ENCODE data around the gene CRB2.

The CRB2 gene

GRCh38 chr9:123346826-123347225, 9.2 kb upstream of the CRB2 start:
- no peak for DNase-seq (ENCODE audit: extremely low read depth in 1 of 2, low read depth in 1 of 2)

DNA sequence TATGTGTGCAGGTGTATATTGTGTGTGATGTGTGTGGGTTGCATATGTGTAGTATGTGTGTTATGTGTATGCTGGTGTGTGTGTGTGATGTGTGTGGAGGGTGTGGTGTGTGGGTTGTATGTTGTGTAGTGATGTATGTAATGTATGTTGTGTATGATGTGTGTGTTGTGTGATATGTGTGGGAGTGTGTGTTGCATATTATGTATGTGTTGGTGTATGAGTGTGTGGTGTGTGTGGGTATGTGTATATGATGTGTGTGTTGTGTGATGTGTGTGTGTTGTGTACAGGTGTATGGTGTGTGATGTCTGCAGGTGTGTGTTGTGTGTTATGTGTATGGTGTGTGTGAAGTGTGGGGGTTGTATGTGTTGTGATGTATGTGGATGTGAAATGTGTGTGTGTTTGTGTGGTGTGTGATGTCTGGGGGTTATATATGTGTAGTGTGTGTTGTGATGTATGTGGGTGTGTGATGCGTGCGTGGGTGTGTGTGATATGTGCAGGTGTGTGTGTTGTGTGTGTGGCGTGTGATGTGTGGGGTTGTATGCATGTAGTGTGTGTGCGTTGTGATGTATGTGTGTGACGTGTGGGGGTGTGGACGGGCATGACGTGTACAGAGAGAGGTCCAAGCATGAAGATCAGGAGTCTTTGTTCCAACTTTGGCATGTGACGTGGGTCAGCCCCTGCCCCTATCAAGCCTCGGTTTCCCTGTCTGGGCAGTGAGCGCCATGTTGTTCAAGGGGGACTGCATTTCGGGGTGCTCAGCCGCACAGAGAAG, 8.5 kb upstream of the CRB2 start:
- no peak for DNase-seq (ENCODE audit: extremely low read depth in 1 of 2, low read depth in 1 of 2)

DNA sequence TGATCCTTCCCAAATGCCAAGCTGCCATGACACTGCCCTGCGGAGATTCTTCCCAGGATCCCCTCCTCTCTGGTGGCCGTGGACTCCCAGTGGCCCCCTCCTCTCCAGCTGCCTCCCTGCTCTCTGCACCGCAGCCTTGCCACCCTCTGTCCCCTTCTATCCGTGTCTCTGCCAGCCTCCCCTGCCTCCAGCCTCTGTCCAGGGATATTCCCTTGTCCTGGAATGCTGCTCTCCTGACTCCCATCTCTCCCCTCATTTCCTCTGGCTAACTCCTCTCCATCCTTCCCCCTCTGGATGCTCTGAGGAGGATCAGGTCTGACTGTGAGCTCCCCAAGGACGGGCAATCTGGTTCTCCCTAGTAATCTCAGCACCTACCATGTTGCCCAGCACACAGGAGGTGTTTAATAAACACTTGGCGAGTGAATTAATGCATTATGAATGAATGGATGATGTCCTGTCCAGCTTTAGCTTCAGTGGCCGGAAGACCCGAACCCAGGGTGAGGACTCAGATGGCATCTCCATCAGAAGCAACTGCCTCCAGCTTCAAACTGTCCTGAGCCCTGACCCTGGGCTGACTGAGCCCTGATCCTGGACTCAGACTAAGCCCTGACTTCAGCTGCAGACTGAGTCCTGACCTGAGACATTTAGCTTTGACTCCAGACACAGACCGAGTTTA, 7.5 kb upstream of the CRB2 start:
- no peak for DNase-seq (ENCODE audit: extremely low read depth in 1 of 2, low read depth in 1 of 2)

DNA sequence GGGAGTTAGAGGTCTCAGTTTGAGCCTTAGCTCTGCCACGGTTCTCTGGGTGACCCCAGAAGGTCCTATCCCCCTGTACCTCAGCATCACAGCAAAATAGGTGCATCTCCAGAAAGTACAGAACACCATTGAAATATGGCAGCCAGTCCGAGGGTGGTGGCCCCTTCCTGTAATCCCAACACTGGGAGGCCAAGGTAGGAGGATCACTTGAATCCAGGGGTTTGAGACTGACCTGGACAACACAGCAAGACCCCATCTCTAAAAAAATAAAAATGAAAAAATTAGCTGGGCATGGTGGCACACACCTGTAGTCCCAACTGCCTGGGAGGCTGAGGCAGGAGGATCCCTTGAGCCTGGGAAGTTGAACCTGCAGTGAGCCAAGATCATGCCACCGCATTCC, 7.0 kb upstream of the CRB2 start:
- DNase-seq (ENCODE audit: extremely low read depth in 1 of 2, low read depth in 1 of 2) = no peak

- DNase-seq (ENCODE audit: extremely low read depth in 1 of 2, low read depth in 1 of 2) = peak; percentile 34 to 35
These were observed 6.1 kb upstream of the CRB2 start for GRCh38 chr9:123349691-123350480.

DNA sequence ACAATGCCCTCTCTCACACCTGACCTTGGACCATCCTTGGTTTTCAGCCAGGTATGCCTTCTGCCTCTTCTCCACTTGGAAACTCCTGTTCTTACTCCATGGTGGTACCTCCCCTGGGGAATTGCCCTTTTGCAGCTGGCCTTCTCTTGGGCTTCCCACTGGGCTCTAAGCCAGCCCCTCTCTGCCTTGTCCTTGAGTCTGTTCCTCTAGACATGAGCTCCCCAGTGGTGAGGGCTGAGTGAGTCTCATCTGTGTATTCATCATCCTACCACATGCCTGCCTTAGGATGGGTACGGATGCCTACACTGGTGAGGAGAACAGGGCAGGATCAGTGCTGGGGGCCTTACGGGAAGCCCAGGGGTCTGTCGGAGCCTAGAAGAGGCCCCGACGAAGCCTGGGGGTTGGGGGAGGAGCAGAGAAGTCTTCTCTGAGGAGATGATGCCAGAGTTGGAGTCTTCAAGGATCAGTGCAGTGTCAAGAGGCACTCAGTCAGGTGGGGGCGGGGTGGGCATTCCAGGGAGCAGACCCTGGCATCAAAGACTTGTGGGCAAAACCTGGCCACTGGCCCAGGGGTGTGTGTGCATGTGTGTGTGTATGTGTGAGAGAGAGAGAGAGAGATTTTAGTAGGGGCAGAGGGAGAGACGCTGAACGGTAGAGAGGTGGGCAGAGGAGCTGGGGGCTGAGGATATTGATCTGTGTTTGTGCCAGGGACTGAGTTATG, 5.2 kb upstream of the CRB2 start:
- no peak for DNase-seq (ENCODE audit: extremely low read depth in 1 of 2, low read depth in 1 of 2)

GRCh38 chr9:123353041-123353440, 3.0 kb upstream of the CRB2 start:
- no peak for DNase-seq (ENCODE audit: extremely low read depth in 1 of 2, low read depth in 1 of 2)

GRCh38 chr9:123353984-123354591, 1.9 kb upstream of the CRB2 start:
- DNase-seq (ENCODE audit: extremely low read depth in 1 of 2, low read depth in 1 of 2) = peak in 1 of 2 donors; percentile 29

DNA sequence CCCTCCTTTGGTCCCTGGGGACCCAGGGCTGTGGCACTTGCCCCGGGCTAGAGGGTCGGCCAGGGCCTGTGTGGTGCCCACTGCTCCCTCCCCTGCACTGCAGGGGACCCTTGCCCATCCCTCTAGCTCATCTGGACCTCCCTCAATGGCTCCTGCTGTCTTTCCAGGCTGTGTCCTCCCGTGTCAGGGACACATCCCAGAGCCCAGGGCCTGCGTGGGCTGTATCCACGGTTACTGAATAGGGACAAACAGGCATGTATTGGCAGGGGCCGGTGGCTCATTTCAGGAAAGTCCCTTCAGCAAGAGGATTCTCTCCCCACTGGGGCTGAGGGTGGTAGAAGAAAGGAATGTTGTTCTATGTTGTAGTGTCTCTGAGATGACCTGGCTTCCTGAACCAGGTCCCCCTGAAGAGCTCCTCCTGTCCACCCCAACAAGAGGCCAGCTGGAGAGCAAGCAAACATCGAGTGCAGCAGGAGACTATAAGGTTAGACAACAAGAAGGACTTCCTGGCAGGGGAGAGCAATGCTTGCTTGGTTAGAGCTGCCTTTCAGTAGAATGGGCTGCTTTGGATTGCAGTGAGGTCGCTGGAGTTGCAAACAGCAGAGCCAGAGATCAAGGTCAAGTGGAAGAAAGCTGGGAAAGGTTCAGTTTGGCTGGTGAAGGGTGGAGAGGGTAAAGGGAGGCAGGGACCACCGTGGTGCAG, 1.0 kb upstream of the CRB2 start:
- DNase-seq (ENCODE audit: extremely low read depth in 1 of 2, low read depth in 1 of 2) = no peak

DNA sequence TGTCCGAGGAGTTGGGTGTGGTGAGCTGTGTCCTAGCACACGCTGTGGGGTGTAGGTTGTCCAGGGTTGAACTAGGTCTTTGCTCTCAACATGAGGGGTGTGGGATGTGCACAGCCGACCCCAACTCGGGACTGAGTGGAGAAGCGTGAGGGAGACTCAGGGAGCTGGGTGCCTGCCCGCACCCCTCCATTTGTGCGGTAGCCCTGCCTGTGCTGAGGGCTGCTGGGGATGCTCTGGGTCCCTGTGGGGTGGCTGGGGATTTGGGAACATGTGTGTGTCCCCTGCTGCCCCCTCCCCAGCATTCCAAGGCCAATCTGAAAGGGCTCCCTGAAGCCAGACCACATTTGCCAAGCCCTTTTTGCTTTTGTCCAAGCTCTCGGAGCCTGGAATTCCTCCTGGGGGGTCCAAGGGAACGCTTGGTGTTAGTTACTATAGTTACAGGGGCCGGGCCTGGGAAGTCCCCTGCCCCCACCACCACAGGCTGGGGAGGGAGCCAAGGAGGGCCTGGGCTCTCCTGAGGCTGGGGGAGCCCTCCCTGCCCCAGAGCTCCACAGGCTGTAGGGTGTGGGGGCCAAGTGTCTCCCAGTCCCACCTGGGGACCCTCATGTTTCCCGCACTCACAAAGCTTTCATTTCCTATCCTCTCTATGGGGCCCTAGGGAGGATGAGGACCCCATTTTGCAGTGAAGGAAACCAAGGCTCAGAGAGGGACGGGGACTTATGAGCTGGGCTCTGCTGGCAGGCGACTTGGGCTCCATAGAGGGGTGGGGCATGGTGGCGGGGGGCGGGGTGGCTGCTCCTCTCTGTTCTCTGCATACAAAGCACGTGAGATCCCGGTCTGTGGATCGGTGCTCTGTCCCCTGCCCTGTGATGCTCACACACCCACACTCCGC, 1.1 kb downstream of the CRB2 start:
- no peak for DNase-seq (ENCODE audit: extremely low read depth in 1 of 2, low read depth in 1 of 2)

- DNase-seq (ENCODE audit: extremely low read depth in 1 of 2, low read depth in 1 of 2) = no peak
These were observed 1.7 kb downstream of the CRB2 start for GRCh38 chr9:123357743-123358059.

- DNase-seq (ENCODE audit: extremely low read depth in 1 of 2, low read depth in 1 of 2) = no peak
These were observed 2.3 kb downstream of the CRB2 start for GRCh38 chr9:123358181-123358905.

DNA sequence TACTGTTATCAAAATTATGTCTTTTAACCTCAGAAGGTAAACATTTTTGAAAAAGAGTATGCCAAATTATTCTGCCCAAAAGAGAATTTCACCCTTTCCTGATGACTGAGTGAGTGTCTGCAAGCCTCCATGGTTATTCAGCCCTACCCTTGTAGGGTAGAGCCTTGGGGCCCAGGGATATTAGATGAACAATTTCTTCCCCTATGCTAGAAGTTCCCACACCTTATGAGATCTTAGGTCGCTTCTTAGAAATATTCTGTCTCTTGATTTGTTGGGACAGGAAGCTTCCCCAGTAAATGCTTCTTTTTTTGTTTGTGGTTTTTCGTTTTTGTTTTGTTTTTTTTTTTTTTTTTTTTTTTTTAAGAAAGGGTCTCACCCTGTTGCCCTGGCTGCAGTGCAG, 3.1 kb downstream of the CRB2 start:
- no peak for DNase-seq (ENCODE audit: extremely low read depth in 1 of 2, low read depth in 1 of 2)

DNA sequence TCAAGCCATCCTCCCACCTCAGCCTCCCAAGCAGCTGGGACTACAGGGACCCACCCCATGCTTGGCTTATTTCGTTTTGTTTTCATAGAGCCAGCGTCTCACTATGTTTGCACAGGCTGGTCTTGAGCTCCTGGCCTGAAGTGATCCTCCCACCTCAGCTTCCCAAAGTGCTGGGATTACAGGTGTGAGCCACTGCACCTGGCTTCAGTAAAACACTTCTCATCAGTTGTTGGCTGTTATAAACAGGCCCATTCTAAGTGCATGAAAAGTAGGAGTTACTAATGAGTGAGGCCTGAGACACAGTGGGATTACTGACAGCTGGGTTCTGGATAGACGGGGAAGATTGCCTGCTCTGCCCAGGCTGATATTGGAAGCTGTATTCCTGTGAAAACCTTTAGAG, 3.5 kb downstream of the CRB2 start:
- no peak for DNase-seq (ENCODE audit: extremely low read depth in 1 of 2, low read depth in 1 of 2)

DNA sequence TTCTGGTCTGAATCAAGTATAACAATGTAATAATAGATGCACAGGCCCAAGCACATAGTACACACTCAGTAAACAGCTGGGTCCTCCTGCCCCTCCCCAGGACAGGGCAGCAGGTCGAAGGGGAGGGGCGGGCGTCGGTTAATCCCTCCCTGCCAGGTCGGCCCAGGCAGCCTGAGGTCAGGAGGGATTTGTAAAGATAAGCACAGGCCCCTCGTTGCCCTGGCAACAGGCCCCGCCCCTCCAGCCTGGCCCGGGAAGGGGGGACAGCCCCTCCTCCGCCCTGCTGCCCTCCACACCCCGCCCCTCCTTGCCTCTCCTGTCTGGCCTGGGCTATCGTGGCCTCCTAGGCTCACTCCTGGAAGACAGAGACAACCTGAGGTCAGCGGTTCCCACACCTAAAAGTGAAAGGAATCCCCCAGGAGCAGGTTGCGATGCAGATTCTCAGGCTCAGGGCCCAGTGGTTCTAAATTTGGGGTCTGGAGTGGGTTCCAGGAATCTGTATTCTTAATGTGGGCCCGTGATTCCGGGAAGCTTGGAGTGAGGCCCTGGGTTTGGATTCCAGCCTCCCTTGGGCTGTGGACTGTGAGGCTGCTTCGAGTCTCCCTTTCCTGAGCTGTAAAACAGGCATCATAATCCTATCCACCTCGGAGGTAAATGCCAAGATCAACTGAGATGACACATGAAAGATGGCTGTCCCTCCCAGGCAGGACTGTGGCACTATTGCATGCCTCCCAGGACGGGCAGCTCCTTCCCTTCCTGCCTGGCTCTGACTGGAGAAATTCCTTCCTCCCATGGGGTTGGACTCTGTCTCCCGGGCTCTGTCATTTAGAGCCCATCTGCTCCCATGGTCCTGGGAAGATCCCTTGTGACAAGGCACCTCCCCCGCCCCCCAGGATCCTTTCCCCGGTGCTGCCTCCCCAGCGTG, 4.4 kb downstream of the CRB2 start:
- peak in 1 of 2 donors; percentile 8 for DNase-seq (ENCODE audit: extremely low read depth in 1 of 2, low read depth in 1 of 2)

DNA sequence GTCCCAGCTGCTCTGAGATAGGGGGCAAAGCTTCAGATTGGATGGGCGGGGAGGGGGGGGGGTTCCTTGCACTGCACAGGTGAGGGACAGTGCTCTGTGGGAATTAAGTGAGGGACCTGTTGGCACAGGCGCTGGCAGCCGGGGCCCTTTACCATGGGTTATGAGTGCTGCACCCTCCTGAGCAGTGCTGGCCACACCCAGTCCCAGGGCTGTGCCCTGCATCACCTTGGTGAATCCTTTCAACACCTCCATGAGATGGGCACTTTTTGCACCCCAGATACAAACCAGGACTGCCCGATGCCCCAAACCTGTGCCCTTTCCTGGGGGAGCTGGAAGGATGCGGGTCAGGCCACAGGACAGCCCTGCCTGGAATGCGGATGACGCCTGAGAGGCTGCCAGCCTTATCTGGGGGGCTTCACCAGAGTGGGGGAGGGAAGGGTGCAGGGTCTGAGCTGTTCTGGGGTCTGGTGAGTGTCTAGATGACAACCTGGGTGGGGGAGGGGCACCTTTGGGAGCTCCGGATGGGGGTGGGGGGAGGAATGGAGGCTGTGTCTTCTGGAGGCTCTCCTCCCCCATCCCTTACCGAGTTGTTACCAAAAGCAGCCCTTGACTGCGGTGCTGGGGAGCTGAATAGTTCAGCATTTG, 5.2 kb downstream of the CRB2 start:
- no peak for DNase-seq (ENCODE audit: extremely low read depth in 1 of 2, low read depth in 1 of 2)
